ENCODE data around the gene SRGAP3.

The SRGAP3 gene

DNA sequence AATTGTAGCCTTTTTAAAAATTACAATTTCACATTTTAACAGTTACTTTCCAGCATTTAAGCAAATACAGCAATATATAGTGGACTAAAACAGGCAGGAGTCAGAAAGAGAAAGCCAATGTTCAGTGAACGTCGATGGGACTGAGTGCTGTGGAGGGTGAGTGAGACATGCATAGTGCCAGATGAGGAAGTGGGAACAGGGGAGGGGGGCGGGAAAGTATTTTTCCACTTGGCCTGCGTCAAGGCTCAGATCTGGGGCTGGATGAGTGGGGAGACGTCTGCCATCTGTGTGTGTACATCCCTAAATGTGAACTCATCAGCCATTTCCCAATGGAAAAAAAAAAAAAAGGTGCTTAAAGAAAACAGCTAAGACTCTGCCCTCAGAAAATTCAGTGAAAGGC, 266.9 kb downstream of the SRGAP3 start:
- peak; percentile 54 for DNase-seq

DNA sequence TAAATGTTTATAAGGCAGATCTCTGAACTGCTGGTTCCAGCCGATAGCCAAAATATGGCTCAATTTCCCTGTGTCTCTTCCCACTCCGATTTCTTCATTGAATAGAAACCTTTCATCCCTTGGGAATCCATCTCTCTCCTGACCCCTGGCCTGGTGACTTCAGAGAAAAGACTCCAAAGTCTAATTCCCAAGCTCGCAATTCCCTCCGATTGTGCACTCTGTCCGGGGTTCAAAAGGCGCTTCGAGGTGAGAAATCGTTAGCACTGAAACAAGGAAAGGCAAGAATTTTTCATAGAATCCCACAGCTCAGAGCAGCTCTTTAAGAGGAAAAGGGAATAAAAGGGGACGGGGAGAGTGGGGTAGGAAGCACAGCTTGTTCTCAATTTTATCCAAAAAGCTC, 267.7 kb downstream of the SRGAP3 start:
- DNase-seq = no peak

DNA sequence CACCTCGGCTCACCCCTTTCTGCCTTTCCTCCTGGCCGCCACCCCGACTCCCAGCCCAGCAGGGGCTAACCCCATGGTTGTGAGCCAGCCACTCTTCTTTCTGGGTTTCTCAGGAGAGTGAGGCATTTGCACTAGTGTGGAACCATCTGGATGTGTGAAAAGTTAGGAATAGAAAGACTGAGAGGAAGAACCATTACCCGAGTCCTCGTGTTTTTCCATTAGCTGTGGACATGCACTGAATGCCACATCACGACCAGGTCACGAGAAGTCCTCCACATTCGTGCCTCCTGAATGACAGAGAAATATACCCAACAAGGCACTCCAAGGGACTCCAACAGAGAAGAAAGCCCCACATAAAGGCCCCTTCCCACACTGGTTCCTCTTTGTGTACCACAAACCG, 268.1 kb downstream of the SRGAP3 start:
- no peak for DNase-seq

DNA sequence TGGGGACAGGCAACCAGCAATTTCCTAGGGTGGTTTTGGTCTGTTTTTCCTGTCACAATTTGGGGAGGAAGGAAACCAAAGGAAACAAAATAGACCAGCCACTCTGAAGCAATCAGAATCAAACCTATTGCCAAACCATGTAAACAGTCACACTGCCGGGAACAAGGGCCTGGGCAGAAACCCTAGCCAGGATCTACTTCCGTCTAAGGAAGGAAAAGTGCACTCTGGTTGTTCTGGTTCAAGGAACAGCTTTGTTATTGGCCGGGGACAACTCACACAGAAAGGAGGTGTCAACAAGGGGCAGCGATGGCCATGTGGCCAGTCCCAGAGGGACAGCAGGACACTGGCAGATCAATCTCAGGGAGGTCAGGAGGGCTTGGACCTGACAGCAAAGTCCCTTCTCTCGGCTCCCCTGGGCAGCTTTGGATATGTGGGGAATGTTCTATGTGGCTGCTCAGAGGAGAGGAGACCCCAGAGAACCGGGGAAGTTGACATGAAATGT, 268.6 kb downstream of the SRGAP3 start:
- no peak for DNase-seq

DNA sequence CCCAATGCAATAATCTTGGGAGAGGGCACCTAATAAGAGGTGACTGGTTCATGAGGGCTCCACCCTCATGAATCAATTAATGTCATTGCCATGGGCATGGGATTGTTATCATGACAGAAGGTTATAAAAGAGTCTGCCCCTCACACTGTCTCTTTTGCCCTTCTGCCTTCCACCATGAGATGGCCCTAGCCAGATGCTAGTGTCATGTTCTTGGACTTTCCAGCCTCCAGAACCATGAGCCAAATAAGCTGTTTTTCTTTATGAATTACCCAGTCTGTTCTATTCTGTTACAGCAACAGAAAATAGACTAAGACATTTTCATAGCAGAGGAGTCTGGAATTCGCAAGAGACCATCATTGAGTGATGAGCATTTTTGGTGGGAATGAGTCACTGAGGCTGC, 270.2 kb downstream of the SRGAP3 start:
- no peak for DNase-seq

DNA sequence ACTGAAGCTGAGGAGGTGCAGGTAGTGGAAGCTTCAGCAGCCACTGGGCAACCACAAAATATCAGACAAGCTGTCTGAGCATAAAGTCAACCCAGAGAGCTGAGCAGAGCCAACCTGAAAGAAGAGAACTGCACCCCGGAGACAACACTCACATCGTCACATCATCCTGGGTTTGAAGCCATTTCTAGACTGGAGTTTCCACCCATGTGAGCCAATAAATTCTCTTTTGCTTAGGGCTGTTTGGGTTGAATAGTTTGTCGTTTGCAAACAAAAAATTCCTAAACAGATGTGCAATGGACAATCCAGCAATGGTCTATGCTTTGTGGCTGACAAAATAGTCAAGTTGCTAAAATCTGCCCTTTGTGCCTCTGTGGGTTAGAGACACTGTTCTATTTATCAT, 270.9 kb downstream of the SRGAP3 start:
- no peak for DNase-seq

DNA sequence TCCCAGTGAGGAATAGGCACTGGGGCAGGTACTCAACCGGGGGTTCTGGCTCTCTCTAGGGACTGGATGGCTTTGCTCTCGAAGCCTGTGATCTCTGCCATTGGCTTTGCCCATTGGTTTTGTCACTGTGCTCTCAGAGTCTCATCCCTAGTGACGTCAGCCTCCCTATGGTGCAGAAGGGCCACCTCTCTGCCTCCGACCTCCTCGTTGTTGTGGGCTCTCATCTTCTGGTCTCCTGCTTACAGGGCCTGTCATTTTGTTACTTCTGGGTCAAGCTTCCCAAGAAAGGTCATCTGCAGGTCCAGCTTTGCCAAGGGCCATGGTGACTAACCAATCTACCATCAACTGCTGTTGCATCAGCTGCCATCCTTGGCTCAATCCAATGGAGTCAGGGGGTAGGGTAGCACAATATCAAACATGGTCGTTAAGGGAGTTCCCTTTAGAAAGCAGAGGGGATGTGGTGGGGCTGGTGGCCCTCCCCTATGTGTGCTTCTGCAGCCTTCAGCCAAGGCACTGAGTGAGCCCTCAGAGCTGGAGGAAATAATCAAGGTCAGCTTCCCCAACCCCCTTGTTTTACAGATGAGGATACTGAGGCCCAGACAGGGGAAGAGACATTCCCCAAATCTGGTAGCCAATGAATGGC, 272.8 kb downstream of the SRGAP3 start:
- no peak for DNase-seq

DNA sequence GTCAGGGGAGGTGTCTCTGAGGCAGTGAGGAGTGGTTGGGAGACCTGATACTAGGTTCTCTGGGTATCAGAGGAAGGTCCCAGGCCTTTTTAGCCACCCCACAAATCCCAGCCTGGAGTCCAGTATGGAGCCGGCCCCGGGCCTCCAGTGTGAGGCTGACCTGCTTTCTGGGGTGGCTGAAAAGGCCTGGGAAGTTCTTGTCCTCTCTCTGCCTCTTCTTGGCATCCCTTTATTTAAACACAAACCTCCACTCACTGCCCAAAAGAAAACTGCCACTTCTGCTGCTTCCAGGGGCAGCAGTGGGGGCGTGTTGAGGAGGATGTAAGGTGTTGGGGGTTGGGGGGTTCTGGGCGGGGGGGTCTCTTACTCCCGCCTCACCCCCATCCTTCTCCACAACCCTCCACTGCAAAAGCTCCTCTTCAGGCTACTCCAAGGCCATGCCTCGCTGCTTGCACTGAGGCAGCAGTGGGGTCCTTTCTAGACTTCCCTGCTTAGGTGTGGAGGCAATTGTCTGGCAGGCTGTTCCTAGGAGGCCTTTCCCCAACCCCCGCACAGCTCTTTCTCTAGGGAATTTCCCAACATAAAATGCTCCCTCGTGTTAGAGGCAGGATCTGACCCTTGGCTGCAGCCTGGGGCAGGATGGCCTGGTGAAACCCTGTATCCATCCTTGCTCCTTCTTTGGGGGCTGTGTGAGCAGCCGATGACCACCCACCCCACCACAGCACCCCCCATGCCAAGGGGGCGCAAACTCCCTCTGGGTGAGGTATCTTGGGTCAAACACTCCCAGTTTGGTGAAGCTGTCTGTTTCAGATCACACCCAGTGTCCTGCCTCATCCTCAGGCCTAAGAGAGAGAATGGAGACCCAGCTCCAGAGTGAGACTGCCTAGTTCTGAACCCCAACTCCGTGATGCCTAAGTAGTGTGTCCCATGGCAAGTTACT, 274.1 kb downstream of the SRGAP3 start:
- DNase-seq = no peak

DNA sequence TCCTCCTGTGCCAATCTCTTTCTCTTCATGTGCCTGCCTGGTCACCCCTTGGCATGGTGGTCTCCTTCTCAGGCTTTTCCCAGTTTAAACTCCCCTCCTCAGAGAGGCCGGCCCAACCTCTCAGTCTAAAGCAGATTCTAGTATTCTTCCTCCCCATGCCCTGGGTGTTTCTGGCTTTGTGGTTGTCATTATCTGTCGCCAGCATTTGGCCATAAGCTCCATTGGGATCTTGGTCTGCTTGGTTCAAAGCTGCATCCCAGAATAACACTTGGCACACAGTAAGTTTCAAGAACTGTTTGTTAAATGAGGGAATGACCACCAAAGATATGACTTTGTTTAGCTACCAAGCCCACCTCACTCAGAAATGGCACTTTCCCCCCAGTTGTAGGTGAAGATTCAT, 275.0 kb downstream of the SRGAP3 start:
- no peak for DNase-seq

DNA sequence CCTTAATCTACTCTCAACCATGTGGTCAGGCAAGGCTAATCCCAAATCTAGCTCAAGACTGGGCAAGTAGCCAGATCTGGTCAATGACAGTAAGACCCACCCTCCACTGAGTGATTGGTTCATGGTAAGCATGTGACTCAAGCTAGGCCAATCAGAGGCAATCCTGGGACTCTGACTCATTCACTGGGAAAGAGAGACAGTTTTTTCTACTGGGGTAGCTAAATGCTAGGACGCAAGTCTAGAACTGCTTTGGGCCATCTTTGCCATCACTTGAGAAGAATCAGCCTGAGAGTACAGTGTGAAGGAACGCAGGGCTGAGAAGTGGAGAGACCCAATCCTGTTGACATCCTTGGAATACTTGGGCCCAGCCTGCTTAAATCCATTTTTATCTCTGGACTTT, 276.8 kb downstream of the SRGAP3 start:
- DNase-seq = no peak

DNA sequence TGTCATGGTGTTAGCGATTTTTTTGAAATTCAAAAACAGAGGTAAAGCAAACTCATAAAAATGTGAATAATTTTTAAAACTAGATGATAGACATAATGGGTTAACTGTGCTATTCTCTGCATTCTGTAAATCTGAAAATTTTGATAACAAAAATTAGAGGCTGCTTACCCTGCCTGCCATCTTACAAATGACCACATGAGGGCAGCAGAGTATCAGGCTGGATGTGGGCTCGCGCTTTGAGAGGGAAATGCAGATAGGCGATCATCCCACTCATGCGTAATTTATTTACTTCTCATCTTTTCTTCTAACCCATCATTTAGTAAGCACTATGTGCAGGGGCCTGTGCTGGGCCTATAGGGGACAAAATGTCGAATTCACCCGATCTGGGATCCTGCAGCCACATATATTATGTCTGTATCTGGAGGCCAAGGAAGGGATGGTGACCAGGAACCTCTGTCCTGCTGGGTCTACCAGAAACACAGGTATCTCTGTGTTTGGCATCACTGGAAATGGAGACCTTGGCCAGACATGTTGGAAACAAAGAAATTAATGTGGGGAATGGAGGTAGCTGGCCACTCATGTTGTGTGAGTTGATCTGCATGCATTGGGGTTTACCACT, 278.4 kb downstream of the SRGAP3 start:
- DNase-seq = peak; percentile 26

DNA sequence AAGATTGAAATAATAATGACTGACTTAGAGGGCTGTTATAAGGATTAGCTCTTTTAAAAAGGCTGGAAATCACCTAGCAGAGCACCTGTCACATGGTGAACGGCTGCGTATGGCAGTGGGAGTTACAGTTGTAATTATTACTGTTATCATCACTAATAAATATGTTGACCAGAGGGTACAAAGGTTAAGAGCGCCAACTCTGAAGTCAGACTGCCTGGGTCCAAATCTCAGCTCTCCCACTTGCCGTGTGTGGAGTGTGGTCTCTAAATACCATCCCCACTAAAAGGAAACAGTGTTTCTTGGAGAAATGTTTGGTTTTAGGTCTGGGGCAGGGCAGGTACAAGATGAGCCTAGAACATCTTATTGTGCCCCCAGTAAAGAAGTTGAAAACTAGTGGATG, 280.2 kb downstream of the SRGAP3 start:
- no peak for DNase-seq

DNA sequence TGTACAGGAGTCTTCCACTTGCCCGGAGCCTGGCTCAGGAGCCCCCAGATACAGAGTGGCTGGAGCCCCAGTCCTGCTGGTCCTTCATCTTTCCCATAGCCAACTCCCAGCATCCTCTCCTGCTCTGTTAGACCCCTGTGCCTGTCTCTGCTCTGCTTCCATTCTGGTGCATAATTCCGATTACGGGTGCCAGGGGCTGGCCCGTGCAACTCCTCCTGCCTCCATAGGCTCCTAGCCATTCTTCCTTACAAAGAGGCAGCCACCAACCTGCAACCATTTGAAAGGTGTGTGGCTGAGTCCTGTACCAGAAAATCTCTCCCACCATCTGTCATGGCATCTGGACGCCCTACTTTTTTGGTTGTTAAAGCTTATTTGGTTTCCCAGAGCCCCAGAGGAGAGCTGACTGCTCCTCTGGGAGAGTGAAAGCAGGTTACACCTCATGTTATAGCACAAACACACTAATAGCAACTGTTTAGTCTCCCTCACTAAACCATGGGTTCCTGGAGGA, 281.0 kb downstream of the SRGAP3 start:
- peak; percentile 70 for DNase-seq

DNA sequence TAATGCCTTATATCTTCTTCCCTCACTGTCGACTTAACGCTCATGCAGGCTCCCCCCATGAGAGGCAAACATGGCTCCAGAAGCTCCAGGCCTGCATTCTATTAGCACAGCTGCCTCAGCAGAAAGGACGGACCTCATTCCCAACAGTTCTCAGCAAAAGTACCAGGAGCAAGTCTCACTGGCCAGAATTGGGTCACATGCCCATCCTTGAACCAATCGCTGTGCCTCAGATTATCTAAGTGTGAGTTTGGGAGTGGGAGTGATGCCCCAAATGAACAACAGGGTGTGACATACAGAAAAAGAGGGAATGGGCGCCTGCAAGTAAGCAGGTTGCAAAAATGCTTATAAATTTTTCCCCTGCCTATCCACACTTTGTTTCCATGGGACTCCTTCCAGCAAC, 281.9 kb downstream of the SRGAP3 start:
- DNase-seq = no peak

DNA sequence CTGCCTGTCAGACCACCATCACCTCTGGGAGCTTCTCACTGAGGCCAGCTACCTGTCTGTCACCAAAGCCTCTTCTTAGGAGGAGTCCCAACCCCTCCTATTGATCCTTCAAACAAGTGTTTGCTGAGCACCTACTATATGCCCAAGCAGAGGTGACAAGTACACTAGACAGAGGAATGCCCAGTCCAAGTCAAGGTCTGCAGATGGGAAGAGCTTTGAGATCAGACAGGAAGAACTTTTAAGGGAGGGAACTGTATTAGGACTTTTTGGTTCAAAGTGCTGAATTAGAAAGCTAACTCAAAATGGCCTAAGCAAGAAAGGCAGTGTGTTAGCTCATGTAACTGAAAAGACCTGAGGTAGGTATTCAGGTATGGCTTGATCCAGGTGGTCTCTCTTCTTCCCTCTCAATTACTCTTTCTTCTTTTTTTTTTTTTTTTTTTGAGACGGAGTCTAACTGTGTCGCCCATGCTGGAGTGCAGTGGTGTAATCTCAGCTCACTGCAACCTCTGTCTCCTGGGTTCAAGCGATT, 282.6 kb downstream of the SRGAP3 start:
- no peak for DNase-seq

DNA sequence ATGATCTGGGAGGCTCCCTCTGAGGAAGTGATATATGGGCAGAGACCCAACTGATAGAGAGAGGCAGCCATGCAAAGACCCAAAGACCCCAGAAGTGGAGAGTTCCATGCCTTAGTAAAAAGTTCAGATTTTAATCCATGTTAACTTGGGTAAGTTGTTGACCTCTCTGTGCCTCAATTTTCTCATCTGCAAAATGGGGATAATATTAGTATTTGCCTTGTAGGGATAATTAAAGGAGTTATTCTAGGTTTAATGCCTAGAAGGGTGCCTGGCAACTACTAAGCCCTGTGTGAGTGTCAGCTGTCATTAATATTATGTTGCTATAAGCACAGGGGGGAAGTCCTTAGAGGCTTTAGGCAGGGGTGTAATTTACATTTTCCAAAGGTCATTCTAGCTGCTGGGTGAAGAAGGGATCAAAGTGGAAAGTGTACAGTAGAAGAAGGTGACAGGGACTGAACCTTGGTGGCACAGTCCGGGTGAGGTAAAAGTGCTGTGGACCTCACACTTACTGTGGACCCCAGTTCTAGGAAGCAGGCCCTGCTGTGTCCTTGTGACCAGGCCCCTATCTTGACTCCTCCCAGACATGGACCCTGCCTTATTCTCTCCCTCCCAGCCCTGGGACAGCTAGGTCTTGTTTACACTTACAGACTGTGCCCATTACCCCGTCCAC, 283.2 kb downstream of the SRGAP3 start:
- DNase-seq = no peak

DNA sequence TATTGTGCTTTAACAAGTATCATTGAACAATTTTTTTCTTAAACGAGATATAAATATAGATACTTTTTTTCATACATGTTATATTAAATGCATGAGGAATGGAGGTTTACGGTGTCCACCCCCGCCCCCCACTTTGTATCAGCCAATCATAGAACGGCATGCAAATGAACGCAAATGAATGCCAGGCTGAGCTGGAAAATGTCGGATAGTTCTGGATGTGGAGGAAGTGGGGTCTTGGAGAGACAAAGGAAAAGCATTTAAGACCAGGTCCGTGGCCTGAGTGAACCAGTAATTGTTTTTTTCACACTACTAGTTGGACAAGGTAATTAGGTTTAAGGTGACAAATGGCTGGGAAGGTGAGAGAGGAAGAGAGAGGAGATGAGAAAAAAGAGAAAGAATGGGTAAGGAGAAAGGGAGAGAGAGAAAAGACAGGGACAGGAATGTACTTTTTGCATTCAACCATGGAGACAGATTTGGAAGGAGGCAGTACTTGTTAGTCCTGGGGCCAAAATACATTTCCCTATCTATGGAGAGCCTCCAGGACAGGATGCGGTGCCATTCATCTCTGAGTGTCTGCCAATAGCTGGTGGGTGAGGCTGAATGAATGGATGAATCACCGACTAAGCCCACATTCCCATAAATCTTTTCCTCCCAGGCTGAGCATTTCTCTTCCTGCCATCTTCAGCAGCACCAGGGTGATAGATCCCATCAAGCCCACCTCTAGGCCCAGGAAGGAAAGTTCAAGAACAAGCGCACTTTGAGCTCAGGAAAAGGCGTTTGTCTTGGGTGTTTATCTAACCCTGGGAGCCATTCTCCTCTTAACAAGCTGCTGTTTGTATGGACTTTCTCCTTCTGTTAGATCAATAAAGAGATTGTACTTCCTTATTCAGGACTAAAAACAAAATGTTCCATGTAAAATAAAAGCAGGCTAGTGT, 284.7 kb downstream of the SRGAP3 start:
- DNase-seq = no peak

DNA sequence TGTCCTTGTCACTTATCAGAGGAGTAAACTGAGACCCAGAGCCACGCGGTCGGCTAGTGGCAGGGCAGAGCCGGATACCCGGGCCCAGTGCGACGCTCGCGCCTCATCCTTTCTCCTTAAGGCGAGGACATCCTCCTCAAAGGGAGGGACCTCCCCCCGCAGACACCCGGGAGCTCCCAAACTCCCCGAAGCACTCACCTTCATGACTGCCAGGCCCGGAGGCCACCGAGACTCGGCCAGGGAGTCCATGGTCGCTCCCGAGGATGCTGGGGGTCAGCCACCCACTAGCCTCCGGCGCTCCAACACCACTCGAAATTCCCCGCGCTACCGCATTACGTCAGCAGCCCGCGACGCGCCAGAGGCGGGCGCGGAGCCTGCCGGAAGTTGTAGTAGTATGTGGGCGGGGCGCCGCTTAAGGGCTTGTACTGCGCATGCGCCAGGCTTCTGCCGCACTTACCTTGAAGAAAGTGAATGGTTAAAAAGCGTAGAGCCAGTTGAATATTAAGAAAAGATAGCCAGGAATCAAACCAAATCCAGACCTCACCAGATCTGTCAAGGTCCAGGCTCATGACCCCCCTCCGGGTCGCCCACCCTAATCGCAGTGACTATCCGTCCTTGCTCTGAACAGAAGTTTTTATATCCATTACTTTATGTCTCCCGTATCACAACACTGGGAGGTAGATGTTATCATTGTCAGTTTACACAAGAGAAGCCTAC, 286.2 kb downstream of the SRGAP3 start, which contains the start of gene RAD18:
Gene RAD18, minus strand, starts transcription at position 336 of the 717 bp plus-strand sequence. Its CDS starts 87 bp downstream, at position 249.
- peak; percentile 74 for DNase-seq

DNA sequence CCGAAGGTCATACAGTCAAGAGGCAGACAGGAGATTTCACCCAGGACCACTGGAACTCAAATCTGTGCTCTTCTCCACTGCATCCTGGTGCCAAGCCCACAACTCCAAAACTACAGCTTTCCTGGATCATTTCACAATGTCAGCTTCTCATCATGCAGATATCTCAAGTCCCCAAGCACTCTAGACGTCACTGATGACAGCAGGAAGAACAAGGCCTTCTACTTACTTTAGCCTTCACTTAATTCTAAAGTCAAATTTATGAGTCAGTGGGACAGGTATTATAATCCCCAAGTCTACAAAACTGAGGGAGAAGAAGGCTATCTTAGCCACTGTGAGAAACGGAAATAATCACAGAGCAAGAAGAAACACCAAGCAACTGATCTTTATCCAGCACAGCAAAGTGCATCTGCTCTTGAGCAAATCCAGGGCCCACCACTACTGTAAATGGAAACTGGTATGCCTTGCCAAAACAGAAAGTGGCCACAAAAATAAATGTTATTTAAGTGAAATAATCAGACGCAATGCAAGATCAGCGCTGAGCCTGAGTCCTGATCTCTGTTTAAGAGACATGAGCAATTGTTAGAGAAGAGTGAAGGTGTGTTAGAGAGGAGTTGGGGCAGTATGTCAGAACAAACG, 287.1 kb downstream of the SRGAP3 start:
- DNase-seq = no peak

DNA sequence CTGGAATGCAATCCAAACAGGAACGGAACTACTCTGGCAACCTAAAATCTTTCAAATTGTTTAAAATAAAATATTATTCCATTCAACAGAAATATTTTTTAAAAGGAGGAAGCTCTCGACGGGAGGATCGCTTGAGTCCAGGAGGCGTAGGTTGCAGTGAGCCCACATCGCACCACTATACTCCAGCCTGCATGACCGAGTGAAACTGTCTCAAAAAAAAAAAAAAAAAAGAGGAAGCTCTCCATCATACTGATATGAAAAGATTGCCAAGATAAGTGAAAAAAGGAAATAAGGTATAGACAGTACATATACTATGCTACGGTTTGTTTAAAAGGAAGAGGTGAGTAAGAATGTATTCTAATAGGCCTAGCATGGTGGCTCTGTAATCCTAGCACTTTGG, 289.8 kb downstream of the SRGAP3 start:
- DNase-seq = no peak

Measured in NCI-H2171 (cell line).